ENCODE measurements around the gene ANKRD23. TPM values are rescaled to one million over a fixed set of nuclear protein-coding genes. Genes with fewer than 3 reads are reported as not detected.
A peak's percentile ranks its signal among the peaks of the same experiment; 100 is the strongest.

The ANKRD23 gene
- polyA plus RNA-seq, 1 of the 3 experiments (the other 2 are of a cell fraction), result 3.1 TPM

DNA sequence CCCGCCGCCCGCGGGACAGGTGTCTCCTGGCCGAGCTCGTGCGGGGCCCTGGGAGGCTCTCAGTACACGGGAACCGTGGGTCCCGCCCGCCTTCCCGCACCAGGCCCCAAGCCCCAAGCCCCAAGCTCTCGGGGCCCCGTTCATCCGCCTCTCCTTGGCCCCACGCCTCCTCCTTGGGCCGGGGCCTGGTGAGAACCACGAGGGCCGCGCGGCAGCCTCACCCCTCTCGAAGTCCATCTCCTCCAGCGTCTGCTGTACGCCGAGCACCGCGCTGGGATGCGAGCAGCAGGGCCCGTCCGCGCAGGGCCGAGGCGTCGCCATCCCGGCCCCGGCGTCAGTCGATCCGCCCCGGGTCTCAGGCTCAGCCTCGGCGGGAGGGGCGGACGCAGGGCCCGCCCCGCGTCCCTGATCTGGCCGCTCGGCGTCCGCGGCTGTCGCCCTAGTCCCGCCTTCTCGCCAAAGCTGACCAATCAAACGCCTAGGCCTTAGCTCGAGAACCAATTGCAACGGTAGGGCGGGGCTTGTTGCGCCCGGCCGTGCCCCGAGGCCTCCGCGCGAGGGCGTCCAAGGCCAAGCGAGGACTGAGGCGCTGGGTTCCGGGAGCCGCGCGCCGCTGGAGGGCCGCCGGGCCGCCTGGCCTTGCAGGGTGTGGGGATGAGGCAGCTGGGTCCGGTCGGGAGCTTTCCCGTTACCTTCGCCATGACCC is 14.0 kb upstream of the ANKRD23 start, which contains the start of gene ANKRD39 (continued):
- TF ChIP-seq MXI1 (IDR thresholded peaks at IDR 0.05; ENCODE audit: low read depth, low read length) (no peak; the same call in 1 of the 2 replicates), NFIC (IDR thresholded peaks at IDR 0.05; ENCODE audit: borderline replicate concordance) (no peak), GABPA (IDR thresholded peaks at IDR 0.05; ENCODE audit: low read depth) (peak; percentile 28; the same call in 1 of the 2 replicates), TEAD4 (IDR thresholded peaks at IDR 0.05; ENCODE audit: borderline replicate concordance, insufficient read depth) (no peak), JUND (IDR thresholded peaks at IDR 0.05) (no peak), TCF12 (IDR thresholded peaks at IDR 0.05) (no peak; the same call in 1 of the 2 replicates), FOXM1 (IDR thresholded peaks at IDR 0.05; ENCODE audit: low read depth) (no peak; the same call in 1 of the 2 replicates), GATA2 (CRISPR knock-in tag; IDR thresholded peaks at IDR 0.05) (no peak)
- TF ChIP-seq, protein P1, sequence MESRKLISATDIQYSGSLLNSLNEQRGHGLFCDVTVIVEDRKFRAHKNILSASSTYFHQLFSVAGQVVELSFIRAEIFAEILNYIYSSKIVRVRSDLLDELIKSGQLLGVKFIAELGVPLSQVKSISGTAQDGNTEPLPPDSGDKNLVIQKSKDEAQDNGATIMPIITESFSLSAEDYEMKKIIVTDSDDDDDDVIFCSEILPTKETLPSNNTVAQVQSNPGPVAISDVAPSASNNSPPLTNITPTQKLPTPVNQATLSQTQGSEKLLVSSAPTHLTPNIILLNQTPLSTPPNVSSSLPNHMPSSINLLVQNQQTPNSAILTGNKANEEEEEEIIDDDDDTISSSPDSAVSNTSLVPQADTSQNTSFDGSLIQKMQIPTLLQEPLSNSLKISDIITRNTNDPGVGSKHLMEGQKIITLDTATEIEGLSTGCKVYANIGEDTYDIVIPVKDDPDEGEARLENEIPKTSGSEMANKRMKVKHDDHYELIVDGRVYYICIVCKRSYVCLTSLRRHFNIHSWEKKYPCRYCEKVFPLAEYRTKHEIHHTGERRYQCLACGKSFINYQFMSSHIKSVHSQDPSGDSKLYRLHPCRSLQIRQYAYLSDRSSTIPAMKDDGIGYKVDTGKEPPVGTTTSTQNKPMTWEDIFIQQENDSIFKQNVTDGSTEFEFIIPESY (IDR thresholded peaks at IDR 0.05; ENCODE audit: borderline replicate concordance, low read depth), result no peak
- TF ChIP-seq, protein P2, sequence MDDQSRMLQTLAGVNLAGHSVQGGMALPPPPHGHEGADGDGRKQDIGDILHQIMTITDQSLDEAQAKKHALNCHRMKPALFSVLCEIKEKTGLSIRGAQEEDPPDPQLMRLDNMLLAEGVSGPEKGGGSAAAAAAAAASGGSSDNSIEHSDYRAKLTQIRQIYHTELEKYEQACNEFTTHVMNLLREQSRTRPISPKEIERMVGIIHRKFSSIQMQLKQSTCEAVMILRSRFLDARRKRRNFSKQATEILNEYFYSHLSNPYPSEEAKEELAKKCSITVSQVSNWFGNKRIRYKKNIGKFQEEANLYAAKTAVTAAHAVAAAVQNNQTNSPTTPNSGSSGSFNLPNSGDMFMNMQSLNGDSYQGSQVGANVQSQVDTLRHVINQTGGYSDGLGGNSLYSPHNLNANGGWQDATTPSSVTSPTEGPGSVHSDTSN (IDR thresholded peaks at IDR 0.05), result peak; percentile 52

DNA sequence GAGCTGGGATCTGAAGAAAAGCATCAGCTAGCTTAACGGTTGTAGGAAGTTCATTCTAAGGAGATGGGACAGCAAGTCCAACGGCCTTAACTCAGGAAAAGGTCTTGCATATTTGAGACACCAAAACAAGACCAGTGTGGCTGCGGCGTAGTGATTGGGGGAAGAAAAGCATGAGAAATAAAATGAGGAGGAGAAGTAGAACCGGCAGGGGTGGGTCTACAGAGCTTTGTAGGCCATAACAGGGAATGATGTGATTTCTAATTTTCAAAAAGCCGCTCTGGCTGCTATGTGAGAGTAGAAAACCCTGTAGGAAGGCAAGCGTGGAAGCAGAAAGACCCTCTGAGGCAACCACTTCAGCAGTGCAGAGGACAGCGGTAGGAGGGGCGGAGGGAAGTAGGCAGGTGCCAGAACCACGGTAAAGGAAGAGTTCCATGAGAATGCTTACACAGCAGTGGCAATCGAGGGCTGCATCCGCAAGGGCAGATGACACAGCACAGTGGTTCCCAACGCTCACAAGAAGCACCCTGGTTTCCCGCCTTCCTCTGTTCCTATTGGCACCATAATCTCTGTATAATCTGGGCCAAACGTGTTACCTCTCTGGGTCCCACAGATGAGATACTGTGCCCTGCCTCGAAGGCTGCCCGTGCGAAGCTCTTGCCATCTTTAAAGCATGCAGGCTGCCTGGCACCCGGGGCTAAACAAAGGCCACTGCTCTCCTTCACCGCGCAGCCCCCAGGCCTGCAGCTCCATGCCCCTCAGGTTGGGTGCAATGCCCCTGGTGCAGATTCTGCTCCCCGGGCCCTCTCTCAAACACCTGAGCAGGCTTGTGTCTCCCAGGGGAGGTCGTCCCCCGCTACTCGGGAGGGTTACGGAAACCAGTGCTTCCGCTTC is 13.2 kb upstream of the ANKRD23 start:
- no peak for DNase-seq

More for the DNA sequence above, 13.2 kb upstream of the ANKRD23 start:
- ChIA-PET POLR2A (interaction anchor here (0.6 to 2.5 kb wide), 11 partner anchors 11 to 137 kb away, joined by 3 to 27 read pairs (median 6); partner anchors contain the start of genes ANKRD23, CNNM3 and CNNM4), CTCF (interaction anchor here (0.5 to 8.1 kb wide), 43 partner anchors 10 to 256 kb away, joined by 3 to 332 read pairs (median 6); partner anchors contain the start of genes ANKRD23, ANKRD36, CNNM3 and SEMA4C)
- Histone ChIP-seq H3K9me3 (no peaks in the 10 kb centered on the region), H3K4me1 (ENCODE audit: control insufficient read depth in 1 of 2, insufficient read depth in 2 of 2, low read depth in 1 of 2, low read length in 1 of 2) (peaks cover 0 to 18% of the 10 kb centered on the region in 2 experiments; a peak in 1 of 4 replicates), H2AFZ (ENCODE audit: low read depth) (peak overlapping the region; percentile 91), H3K36me3 (replicated peaks in 1 of 2; ENCODE audit: control insufficient read depth in 1 of 2, insufficient read depth in 2 of 2, low read length in 1 of 2) (peaks cover 5 to 30% of the 10 kb centered on the region in 2 experiments), H3K27me3 (ENCODE audit: insufficient read depth) (no peaks in the 10 kb centered on the region), H3K27ac (ENCODE audit: low read depth in 2 of 2, low read length in 1 of 2) (peak overlapping the region; percentile 34 to 82; a peak in 3 of 4 replicates), H3K9ac (peak overlapping the region; percentile 83), H3K4me3 (ENCODE audit: low read depth in 2 of 2, low read length in 1 of 2) (peak overlapping the region; percentile 75 to 80), H3K9me2 (no peaks in the 10 kb centered on the region), H4K20me1 (ENCODE audit: insufficient read depth) (no peaks in the 10 kb centered on the region), H3F3A (replicated peaks; ENCODE audit: insufficient read depth) (peaks cover 17% of the 10 kb centered on the region), H3K4me2 (peak overlapping the region; percentile 93), H3K79me2 (ENCODE audit: insufficient read depth) (peaks cover 32% of the 10 kb centered on the region)
- 24% methylated on average over 15 of the region's 27 CpGs for WGBS (ENCODE audit: low lambda C conversion rate)
- TF ChIP-seq, protein P3, sequence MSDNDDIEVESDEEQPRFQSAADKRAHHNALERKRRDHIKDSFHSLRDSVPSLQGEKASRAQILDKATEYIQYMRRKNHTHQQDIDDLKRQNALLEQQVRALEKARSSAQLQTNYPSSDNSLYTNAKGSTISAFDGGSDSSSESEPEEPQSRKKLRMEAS (IDR thresholded peaks at IDR 0.05; ENCODE audit: low read depth), result 0 out of 2 replicates have a peak, but pooled peaks have one; percentile 8
- TF ChIP-seq, protein P1 (IDR thresholded peaks at IDR 0.05; ENCODE audit: borderline replicate concordance, low read depth), result no peak
- TF ChIP-seq SIN3A (IDR thresholded peaks at IDR 0.05; ENCODE audit: borderline replicate concordance, low read depth, low read length), result no peak
- TF ChIP-seq MXI1 (IDR thresholded peaks at IDR 0.05; ENCODE audit: low read depth, low read length), result peak; percentile 43; the same call in 1 of the 2 replicates
- no peak for TF ChIP-seq RAD21 (IDR thresholded peaks at IDR 0.05; ENCODE audit: low read length)
